AG10803 (cell line): ENCODE data around the gene IL17B.

Experiments
- DNase-seq: peaks from one replicate; pipeline ENCODE4 v3.0.0; 2010; ENCODE audit warnings: low read depth
- H3K4me3 ChIP-seq: 2 replicates; pipeline ENCODE4 v1.5.1; 2011; ENCODE audit warnings: mild to moderate bottlenecking, low read length, control low read depth
- CTCF ChIP-seq: conservative IDR thresholded peaks from 2 replicates; pipeline ENCODE4 v1.5.1; 2011; ENCODE audit warnings: mild to moderate bottlenecking, low read length, control low read depth, inconsistent platforms

IL17B gene

GRCh38 chr5:149380466-149381121, 1.5 kb upstream of the IL17B start:
- H3K4me3 ChIP-seq, result no peak overlapping the region
- no peak for TF ChIP-seq CTCF
- no peak for DNase-seq

GRCh38 chr5:149379818-149380374, 804 bp upstream of the IL17B start:
- no peak for DNase-seq
- TF ChIP-seq CTCF, result no peak

GRCh38 chr5:149378241-149378820, 761 bp downstream of the IL17B start:
- no peak for DNase-seq
- no peak overlapping the region for H3K4me3 ChIP-seq
- TF ChIP-seq CTCF, result no peak

More at GRCh38 chr5:149379818-149380374, 804 bp upstream of the IL17B start:
- no peak overlapping the region for H3K4me3 ChIP-seq

GRCh38 chr5:149376711-149377447, 2.2 kb downstream of the IL17B start:
- no peak for DNase-seq
- H3K4me3 ChIP-seq, result no peak overlapping the region
- no peak for TF ChIP-seq CTCF

GRCh38 chr5:149376104-149376503, 3.0 kb downstream of the IL17B start:
- no peak overlapping the region for H3K4me3 ChIP-seq
- DNase-seq, result no peak
- TF ChIP-seq CTCF, result no peak

- no peak for DNase-seq
- no peak overlapping the region for H3K4me3 ChIP-seq
- TF ChIP-seq CTCF, result no peak
These were observed 3.7 kb downstream of the IL17B start for GRCh38 chr5:149375434-149375833.
